HG03432 (cell line): ENCODE results near the gene CAVIN1.
"Not testable (repeated sequence)": the region's sequence is repeated elsewhere in the genome, so short reads cannot be mapped to it uniquely, and the experiment has no call there.

Source experiments
- ATAC-seq: cut with Tn5 transposase; IDR thresholded peaks from one replicate; pipeline ENCODE4 v1.9.1; 2021; ENCODE audit warnings: mild to moderate bottlenecking, moderate library complexity; ENCODE audit not compliant: unreplicated experiment

The CAVIN1 gene, protein sequence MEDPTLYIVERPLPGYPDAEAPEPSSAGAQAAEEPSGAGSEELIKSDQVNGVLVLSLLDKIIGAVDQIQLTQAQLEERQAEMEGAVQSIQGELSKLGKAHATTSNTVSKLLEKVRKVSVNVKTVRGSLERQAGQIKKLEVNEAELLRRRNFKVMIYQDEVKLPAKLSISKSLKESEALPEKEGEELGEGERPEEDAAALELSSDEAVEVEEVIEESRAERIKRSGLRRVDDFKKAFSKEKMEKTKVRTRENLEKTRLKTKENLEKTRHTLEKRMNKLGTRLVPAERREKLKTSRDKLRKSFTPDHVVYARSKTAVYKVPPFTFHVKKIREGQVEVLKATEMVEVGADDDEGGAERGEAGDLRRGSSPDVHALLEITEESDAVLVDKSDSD

DNA sequence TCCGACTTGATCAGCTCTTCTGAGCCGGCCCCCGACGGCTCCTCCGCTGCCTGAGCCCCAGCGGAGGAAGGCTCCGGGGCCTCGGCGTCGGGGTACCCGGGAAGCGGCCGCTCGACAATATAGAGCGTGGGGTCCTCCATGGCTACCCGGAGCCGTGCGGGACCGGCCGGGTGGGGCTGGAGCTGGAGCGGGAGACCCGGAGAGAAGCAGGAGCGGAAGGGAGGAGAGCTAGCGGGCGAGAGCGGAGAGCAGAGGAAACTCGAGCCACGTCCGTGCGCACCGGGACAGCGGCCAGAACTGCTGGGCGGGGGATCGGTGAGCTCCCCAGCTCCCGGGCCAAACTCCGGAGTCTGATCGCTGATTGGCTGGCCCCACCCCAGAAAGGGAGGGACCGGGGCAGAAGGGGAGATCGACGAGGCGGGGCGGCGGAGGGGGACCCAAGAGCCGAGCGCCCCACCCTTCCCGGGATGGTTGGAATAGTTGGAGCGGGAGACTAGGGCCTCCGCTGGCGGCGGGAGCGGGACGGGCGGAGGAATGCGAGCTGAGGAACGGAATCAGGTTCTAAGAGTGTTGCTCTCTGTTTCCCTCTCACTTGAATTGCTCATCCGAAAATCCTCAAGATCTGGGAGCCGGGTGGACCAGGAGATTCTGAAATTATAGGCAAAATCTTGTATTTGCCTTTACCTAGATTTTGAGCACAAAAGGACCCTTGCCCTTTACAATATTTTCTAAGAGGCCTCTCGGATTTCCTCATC, at the start of gene CAVIN1:
Gene CAVIN1 (minus strand): TSS at position 299 of the 755 bp plus-strand sequence. CDS start 159 bp downstream, at position 140.
- ATAC-seq, result no peak

DNA sequence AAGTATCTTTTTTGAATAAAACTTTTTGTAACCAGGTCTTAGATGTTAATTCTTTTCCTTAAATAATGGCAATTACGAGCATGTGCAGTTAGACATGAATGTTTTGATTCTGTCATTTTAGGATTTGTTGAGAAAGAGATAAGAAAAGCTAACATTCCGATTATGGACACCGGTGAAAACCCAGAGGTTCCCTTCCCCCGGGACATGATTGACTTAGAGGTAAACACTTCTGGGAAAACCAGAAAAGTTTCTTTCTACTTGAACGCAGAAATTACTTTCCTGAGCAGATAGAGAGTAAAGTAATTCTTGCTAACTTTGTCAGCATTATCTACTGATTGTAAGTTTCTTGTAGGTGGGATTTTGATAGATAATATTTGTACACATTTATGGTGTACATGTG, 44.8 kb upstream of the CAVIN1 start:
- no peak for ATAC-seq

DNA sequence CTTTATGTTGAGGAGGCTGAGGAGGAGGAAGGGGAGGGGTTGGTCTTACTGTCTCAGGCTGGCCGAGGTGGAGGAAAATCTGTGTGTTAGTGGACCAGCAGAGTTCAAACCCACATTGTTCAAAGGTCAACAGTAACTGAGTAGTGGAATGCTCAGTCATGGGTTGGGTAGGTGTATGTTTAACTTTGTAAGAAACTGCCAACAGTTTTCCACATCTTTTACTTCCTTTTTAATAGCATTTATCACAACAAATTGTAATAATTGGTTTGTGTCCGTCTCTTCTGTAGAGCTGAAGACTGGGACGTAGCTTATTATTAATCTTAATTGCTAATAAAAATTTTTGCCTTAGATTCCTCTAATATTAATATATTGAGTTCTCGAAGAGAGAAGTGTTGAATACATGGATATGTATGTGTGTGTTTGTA, 40.9 kb upstream of the CAVIN1 start:
- ATAC-seq, result no peak

DNA sequence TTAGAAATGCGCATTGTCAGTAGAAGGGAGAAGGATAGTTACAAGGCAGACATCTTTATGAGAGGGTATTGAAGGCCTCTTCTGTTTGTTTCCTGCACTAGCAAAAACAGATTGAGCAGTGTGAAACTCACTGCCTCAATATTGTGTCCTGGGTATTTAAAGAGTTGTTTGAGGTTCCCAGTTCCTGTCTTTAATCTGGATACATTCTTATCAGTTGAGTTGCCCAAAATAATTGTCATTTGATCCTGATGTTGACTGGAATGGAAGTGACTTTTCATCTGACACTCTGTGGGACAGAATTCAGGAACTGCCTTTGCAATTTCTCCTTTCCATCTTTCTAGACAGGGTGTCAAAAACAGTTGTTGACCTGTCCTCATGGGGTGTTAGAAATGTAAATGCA, 37.3 kb upstream of the CAVIN1 start:
- ATAC-seq, result no peak

DNA sequence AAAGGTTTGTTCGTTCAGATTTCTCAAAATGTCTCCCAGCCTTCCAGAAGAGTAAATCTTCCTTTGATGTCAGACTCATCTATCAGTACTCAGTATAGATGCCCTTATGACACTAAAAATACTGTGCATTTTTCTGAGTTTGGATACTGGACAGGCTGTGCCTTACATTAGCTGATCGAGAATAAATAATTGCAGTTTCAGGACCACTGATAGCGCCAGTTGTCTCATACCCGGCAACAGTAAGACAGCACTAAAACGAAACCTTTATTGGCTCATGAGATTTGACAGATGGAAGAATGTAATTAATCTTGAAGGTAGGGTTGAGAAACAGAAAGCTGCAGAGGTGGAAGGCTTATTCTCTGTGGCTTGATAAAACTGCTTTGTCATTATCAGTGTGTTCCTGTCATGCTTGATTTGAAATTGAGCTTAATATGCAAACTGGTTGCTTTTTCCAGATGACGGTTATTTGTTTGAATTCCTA, 36.8 kb upstream of the CAVIN1 start:
- ATAC-seq, result no peak

DNA sequence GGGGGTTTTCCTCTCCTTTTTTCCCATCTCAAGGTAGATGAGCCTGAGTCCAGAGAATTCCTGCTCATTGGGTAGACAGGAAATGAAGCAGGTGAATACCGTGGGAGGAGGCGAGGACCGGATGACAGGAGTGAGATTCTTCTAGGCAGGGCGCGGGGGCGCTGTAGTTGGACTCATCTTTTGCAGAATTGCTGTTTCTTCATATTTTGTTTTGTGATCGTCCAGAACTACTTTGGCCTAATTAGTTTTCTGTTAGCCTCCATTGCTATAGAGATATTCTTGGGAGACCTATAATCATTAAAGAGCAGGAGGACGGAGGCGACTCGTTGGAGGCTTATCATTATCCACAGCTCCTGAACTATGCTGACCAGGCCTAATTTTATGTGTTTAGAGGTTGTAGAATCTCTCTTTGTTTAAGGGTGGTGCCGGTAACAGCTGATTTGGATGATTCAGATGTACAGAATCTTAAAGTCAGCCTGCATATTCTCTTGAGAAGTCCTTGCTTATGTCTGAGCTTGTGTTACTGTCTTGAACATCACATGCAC, 36.3 kb upstream of the CAVIN1 start:
- ATAC-seq, result no peak

DNA sequence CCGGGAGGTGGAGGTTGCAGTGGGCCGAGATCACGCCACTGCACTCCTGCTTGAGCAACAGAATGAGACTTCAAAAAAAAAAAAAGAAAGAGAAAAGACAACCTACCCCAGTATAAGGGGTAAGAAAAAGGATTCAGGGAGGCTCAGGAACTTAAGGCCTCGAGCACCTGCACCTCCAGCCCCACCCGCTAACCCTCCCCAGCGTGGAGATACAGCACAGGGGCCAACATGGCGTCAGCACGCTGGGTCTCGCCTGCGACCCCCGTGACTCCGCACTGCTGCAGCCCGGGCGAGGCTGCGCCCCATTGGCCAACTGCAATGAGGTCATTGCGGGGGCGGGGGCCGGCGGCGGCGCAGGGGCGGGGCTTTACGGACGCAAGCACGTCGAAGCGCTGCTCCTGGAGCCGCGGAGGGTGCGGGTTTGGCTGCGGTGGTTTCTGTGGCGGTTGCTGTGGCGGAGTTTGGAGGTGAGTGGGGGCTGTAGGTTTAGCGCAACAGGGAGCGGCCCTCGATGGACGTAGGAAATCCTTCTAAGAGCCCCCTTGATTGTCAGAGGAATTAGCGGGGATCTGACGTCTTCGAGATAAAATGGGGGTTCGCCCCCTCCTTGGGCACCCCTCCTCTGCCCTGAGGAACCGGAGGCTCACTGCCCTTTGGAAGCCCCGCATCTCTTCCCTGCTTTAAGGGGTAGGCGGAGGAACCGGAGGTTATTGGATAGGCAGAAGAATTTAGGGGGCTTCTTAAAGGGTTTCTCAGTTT, 35.6 kb upstream of the CAVIN1 start, which contains the start of gene ATP6V0A1:
Gene ATP6V0A1 (plus strand): TSS at position 382 of the 759 bp plus-strand sequence. CDS start 2,017 bp downstream, outside the sequence.
- ATAC-seq, result peak; percentile 73

DNA sequence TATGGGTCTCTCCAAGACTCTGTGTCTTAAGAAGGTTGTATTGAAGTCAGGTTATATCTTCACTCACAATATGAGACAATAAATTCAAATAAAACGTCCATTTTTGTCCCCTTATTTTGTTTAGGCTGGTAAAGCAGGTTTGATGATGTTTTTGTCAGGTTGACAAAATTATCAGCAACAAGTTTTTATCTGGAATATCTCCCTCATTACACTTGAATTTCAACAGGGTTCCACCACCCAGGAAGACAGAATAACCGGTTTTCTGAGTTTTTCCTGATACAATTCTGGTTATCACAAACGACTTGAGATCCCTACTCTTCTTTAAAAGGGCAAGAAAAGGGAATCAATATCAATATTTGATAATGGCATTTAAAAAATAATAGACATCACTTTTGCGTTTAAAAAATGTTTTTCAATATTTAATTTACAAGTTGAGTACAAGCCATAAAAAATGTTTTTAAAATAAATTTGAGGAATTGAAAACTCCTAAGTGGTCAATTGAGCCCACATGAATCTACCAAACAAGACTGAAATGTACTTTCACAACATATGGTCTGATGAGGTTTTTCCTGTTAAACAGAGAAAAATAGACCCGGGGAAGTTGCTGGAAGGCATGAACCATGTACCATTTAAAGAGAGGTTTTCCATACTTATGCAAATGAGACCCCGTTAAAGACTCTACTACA, 34.2 kb upstream of the CAVIN1 start:
- ATAC-seq, result no peak

DNA sequence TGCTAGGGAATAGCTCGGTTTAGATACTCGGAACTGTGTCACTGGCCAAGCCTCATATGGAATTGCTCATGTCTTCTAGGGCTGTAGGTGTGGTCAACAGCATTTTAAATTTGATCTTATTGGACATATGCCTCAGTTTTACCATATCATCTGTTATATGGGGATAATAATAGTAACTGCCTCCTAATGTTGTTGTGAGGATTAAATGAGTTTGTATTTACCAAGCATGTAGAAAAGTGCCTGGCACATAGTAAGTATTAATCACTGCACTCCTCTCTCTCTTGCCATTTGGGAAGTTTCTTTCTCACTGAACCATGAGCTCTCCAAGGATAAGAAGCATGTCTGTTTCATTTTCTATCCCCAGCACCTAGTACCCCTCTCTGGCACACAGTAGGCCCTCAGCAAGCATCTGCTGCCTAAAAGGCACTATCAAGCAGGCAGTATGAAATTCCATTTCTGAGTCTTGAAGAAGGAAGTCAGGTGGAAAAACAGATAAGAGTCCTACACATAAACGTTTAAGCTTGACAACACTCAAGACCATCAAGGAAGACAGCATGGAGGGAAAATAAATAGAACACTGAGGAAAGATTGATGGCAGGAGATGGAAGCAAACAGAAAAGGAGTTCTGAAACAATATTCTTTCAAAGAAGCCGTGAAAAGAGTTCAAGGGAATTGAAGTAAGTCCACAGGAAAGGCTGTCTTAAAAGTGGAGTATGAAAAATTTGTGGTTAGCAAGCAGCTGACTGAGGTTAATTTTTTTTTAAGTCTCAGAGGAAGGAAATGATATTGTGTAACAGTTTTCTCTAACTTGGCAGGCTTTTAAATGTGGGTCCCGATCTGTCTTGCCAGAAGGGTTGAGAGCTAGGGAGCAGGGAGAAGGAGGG, 33.4 kb upstream of the CAVIN1 start:
- peak; percentile 35 for ATAC-seq

DNA sequence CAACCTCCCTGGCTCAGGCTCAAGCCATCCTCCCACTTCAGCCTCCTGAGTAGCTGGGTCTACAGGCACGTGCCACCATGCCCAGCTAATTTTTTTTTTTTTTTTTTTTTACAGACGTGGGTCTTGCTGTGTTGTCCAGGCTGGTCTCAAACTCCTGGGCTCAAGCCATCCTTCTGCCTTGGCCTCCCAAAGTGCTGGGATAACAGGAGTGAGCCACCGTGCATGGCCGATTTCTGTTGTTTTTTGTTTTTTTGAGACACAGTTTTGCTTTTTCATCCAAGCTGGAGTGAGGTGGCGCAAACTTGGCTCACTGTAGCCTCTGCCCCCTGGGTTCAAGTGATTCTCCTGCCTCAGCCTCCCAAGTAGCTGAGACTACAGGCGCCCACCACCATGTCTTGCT, 31.9 kb upstream of the CAVIN1 start:
- not testable (repeated sequence) for ATAC-seq

DNA sequence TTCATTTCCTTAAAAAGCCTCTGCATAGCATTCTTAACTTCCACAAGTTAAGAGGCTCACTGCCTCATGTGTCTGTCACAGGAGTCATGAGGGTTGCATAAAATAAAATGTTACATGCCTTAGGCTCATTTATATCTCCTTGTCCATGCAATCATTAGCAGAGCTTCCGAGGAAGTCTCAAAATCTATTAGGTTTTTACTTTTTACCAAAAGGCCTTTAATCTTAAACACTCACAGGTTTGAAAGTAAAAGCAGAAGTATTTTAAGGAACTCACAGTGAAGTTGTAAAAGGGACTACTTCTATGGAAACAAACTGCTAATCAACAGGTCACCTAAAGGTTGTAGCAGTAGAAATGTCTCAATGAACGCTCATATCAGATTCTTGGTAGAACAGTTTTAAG, 30.4 kb upstream of the CAVIN1 start:
- ATAC-seq, result no peak

DNA sequence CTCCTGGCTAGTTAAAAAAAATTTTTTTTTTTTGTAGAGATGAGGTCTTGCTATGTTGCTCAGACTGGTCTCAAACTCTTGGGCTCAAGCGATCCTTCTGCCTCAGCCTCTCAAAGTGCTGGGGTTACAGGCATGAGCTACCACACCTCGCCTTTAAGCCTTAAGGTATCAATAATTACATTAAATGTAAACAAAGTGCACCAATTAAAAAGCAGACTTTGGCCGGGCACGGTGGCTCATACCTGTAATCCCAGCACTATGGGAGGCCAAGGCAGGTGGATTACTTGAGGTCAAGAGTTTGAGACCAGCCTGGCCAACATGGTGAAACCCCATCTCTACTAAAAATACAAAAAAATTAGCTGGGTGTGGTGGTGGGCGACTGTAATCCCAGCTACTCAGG, 28.2 kb upstream of the CAVIN1 start:
- not testable (repeated sequence) for ATAC-seq

DNA sequence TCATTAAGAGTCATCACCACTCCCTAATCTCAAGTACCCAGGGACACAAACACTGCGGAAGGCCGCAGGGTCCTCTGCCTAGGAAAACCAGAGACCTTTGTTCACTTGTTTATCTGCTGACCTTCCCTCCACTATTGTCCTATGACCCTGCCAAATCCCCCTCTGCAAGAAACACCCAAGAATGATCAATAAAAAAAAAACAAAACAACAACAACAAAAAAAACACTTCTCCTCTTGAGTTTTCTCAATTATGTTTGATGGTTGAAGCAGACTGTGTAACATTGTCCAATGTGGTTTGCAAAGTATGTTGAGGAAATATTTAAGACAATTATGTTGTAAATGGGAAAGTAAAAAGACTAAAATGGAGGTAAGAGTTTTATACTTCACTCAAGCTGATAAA, 26.8 kb upstream of the CAVIN1 start:
- not testable (repeated sequence) for ATAC-seq

DNA sequence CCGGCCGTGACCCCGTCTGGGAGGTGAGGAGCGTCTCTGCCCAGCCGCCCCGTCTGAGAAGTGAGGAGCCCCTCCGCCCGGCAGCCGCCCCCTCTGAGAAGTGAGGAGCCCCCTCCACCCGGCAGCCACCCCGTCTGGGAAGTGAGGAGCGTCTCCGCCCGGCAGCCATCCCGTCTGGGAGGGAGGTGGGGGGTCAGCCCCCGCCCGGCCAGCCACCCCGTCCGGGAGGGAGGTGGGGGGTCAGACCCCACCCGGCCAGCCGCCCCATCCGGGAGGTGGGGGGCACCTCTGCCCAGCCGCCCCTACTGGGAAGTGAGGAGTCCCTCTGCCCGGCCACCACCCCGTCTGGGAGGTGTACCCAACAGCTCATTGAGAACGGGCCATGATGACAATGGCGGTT, 26.1 kb upstream of the CAVIN1 start:
- not testable (repeated sequence) for ATAC-seq

DNA sequence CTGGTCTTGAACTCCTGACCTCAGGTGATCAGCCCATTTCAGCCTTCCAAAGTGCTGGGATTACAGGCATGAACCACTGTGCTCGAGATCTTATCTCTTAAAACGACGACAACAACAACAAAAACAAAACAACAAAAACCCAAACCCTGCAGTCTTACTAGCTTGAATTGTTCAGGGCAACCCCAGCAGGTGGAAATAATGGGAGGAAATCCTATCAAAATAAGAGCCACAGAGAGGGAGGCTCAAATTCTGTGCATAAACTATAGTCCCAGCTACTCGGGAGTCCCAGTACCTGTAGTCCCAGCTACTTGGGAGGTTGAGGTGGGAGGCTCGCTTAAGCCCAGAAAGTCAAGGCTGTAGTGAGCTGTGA, 19.1 kb upstream of the CAVIN1 start:
- ATAC-seq, result no peak

DNA sequence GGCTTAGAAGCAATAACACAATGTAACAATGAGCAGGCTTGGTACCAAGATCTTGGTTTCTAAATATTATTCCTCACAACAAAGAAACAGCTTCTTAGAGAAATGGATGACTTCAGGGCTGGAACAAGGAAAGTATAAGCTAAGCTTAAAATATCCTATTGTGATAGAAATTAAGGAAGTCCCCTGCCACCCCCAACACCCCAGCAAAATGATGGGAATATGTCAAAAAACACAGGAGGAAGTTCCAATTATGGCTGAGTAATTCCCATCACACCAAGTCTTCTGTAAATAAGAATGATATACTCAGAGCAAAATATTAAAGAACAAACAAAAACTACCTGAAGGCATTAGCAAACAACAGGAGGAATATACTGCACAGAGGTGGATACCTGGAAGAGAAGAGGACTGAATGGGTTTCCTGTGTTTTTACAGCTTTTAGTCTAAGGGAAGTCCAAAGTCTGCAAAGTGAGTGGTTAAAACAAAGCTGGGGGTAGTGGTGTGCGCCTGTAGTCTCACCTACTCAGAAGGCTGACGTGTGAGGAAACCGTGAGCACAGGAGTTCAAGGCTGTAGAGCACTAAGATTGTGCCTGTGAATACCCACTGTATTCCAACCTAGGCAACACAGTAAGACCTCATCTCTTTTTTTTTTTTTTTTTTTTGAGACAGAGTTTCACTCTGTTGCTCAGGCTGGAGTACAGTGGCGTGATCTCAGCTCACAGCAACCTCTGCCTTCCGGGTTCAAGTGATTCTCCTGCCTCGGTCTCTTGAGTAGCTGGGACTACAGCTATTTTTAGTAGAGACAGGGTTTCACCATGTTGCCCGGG, 18.5 kb upstream of the CAVIN1 start:
- ATAC-seq, result no peak

DNA sequence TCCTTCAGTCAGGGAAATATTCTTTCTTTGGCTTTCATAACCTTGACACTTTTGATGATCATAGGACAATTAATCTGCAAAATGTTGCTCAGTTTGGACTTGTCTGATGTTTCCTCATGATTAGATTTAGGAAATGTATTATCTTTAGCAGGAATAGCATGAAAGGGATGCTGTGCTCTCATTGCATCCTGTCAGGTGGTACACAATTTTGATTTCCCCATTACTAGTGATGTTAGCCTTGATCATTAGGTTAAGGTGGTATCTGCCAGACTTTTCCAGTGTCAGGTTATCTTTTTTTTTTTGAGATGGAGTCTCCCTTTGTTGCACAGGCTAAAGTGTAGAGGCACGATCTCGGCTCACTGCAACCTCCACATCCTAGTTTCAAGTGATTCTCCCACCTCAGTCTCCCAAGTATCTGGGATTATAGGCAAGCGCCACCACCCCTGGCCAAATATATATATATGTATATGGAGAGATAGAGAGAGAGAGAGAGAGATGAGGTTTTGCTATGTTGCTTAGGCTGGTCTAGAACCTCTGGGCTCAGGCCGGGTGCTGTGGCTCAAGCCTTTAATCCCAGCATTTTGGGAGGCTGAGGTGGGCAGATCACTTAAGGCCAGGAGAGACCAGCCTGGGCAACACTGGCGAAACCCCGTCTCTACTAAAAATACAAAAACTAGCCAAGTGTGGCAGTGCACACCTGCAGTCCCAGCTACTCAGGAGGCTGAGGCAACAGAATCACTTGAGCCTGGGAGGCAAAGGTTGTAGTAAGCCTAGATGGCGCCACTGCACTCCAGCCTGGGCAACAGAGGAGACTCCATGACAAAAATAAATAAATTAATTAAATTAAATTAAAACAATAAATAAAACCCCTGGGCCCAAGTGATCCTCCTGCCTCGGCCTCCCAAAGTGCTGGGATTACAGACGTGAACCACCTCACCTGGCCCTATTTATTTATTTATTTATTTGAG, 15.8 kb upstream of the CAVIN1 start:
- ATAC-seq, result no peak
